ENCODE measurements around the gene OR4A15. TPM values are rescaled to one million over a fixed set of nuclear protein-coding genes. Genes with fewer than 3 reads are reported as not detected.

OR4A15 gene
- total RNA-seq, 1 experiment from 2014 or later: not detected

DNA sequence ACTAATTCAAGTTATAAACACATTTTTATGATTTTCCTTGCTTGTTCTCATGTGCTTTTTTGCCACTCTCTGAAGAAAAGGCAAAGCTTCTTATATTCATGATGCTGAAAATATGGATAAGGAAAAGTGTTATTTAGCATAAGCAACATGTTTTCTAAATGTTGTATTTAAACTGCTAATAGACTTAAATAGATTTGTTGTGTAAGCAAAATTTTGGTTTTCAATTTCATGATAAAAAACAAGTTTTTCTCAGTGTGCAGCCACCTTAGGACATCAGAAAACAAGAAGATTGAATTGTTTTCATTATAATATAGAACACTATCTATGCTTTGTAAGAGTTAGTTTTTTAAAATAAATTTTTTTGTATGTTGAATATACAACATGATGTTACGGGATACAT lies 22.5 kb upstream of the OR4A15 start:
- Histone ChIP-seq H3K14ac (ENCODE audit: insufficient read depth, low read length) (no peak overlapping the region), H3K79me2 (ENCODE audit: insufficient read depth, low read length) (no peaks in the 10 kb centered on the region), H3K23ac (ENCODE audit: insufficient read length, low read depth, low read length) (no peak overlapping the region), H4K91ac (ENCODE audit: insufficient read length, low read depth, low read length) (no peak overlapping the region), H2BK20ac (ENCODE audit: low read depth, low read length, poor library complexity, severe bottlenecking) (no peak overlapping the region), H3K4me1 (ENCODE audit: insufficient read depth, low read length) (no peaks in the 10 kb centered on the region), H4K8ac (replicated peaks; ENCODE audit: insufficient read length, low read depth, low read length) (no peak overlapping the region), H2BK15ac (ENCODE audit: low read depth, low read length) (no peak overlapping the region), H3K18ac (ENCODE audit: insufficient read length, low read depth, low read length) (no peak overlapping the region), H4K20me1 (ENCODE audit: control insufficient read depth, insufficient read depth, insufficient read length) (no peaks in the 10 kb centered on the region), H2BK5ac (ENCODE audit: insufficient read length, low read length) (no peak overlapping the region), H3K4me2 (ENCODE audit: insufficient read depth, insufficient read length, low read length) (no peak overlapping the region), H3K4ac (ENCODE audit: low read depth, low read length) (no peak overlapping the region), H3K23me2 (ENCODE audit: insufficient read length, low read depth, low read length, poor library complexity, severe bottlenecking) (no peaks in the 10 kb centered on the region), H2AK5ac (ENCODE audit: insufficient read length, low read length) (no peak overlapping the region), H3K9ac (ENCODE audit: extremely low read depth, insufficient read length, low read length) (no peak overlapping the region), H4K5ac (ENCODE audit: insufficient read length, low read depth, low read length) (no peak overlapping the region), H3K56ac (ENCODE audit: insufficient read length, low read depth, low read length) (no peak overlapping the region), H3K9me3 (ENCODE audit: control insufficient read depth, low read depth, low read length) (peaks cover 65% of the 10 kb centered on the region), H3K79me1 (ENCODE audit: insufficient read depth, low read depth, low read length, poor library complexity, severe bottlenecking) (no peaks in the 10 kb centered on the region), H2AFZ (ENCODE audit: low read length) (no peak overlapping the region), H3K27me3 (ENCODE audit: insufficient read depth, low read length) (no peaks in the 10 kb centered on the region), H3K27ac (ENCODE audit: insufficient read length, low read depth, low read length) (no peak overlapping the region), H2BK12ac (ENCODE audit: insufficient read length, low read depth, low read length) (no peak overlapping the region), H2BK120ac (ENCODE audit: low read depth, low read length, poor library complexity, severe bottlenecking) (no peak overlapping the region), H3T11ph (ENCODE audit: low read length) (no peak overlapping the region)
- Mint-ChIP-seq H3K4me1 (no peaks in the 10 kb centered on the region), H3K27ac (no peak overlapping the region), H3K36me3 (ENCODE audit: insufficient read depth in 1 of 3, low read depth in 3 of 3) (peaks cover 5 to 23% (median 9%) of the 10 kb centered on the region in 3 experiments; a peak in 5 of 7 replicates), H3K27me3 (ENCODE audit: low read depth) (no peaks in the 10 kb centered on the region), H3K9me3 (peaks cover 79 to 88% of the 10 kb centered on the region in 2 experiments), H3K4me3 (no peak overlapping the region)
- WGBS (ENCODE audit: extremely low coverage, insufficient read length, low lambda C conversion rate): 100% methylated on average over 1 of the region's 1 CpG
- no peak for DNase-seq
- TF ChIP-seq CTCF (conservative IDR thresholded peaks at IDR 0.05): no peak

All from H9 (cell line).